Endothelial cell of umbilical vein (primary cell): ENCODE results near the gene AREG. TPM values are rescaled to one million over a fixed set of nuclear protein-coding genes. Genes with fewer than 3 reads are reported as not detected.

Experiments
- BruUV-seq: library from RNA; stranded (reverse); fragments of 400-500 nt; replicated peaks from 2 replicates; lab custom pipeline; 2021; lab: Mats Ljungman, UMichigan
- CTCF ChIA-PET: fragments of 300-600, 350-600 bp; sonication (Branson Sonifier 250); formaldehyde crosslinking; loops from one replicate; lab custom pipeline; 2021; ENCODE audit warnings: antibody characterized with exemption, inconsistent platforms; lab: Charles Lee
- POLR2A ChIA-PET: fragments of 300-600, 350-600 bp; sonication (Branson Sonifier 250); formaldehyde crosslinking; loops from one replicate; lab custom pipeline; 2021; ENCODE audit warnings: antibody characterized with exemption, inconsistent platforms; lab: Charles Lee
- DNase-seq: peaks from one replicate; pipeline ENCODE4 v3.0.0-alpha.2; 2011; ENCODE audit warnings: low read depth, low spot score
- FAIRE-seq: peaks from 2 replicates; lab custom pipeline; 2011; peaks lifted over from hg19 to GRCh38; lab: Jason Lieb, UNC
- H2AFZ ChIP-seq: 2 replicates; pipeline ENCODE4 v1.6.0; 2012; ENCODE audit warnings: low read depth, low read length, control low read depth, inconsistent platforms
- H3K27ac ChIP-seq: 2 replicates; pipeline ENCODE4 v1.5.1; 2011; ENCODE audit warnings: low read depth, mild to moderate bottlenecking, control low read depth, low read length, moderate library complexity; ENCODE audit not compliant: insufficient read depth
- H3K27me3 ChIP-seq, 2 experiments: 2 replicates each; pipeline versions ENCODE4 v1.6.0 to v1.6.1; 2011; ENCODE audit warnings: low read length in 2 of 2, mixed read lengths in 1 of 2; ENCODE audit not compliant: control insufficient read depth in 2 of 2, insufficient read depth in 2 of 2
- H3K36me3 ChIP-seq, 2 experiments: 2 replicates in 1 of 2; 3 replicates in 1 of 2; pipeline ENCODE4 v1.5.1; 2011; ENCODE audit warnings: low read length in 2 of 2, mild to moderate bottlenecking in 1 of 2, moderate library complexity in 1 of 2; ENCODE audit not compliant: control insufficient read depth in 2 of 2, insufficient read depth in 2 of 2; ENCODE audit errors: extremely low read depth in 1 of 2
- H3K4me1 ChIP-seq: 3 replicates; pipeline ENCODE4 v1.5.1; 2011; ENCODE audit warnings: mild to moderate bottlenecking, low read length; ENCODE audit not compliant: control insufficient read depth, insufficient read depth; ENCODE audit errors: extremely low read depth
- H3K4me2 ChIP-seq: 2 replicates; pipeline ENCODE4 v1.6.1; 2011; ENCODE audit warnings: low read length, control low read depth, mixed read lengths; ENCODE audit not compliant: insufficient read depth
- H3K4me3 ChIP-seq, 3 experiments: fragments of 200-600 bp in 1 of 3; sonication (generic), shearing (Covaris generic) in 1 of 3; replicated peaks in 1 of 3; 2 replicates each; pipeline ENCODE4 v1.5.1; 2011 to 2016; ENCODE audit warnings: control low read depth in 3 of 3, low read length in 3 of 3, mild to moderate bottlenecking in 2 of 3, inconsistent platforms in 1 of 3, low read depth in 1 of 3, moderate library complexity in 1 of 3; ENCODE audit not compliant: insufficient read depth in 1 of 3
- H3K79me2 ChIP-seq: 2 replicates; pipeline ENCODE4 v1.6.0; 2012; ENCODE audit warnings: low read length, inconsistent platforms; ENCODE audit not compliant: control insufficient read depth, insufficient read depth
- H3K9ac ChIP-seq: replicated peaks from 2 replicates; pipeline ENCODE3; 2011; ENCODE audit warnings: low read length, control low read depth; ENCODE audit not compliant: insufficient read depth; ENCODE audit errors: extremely low read depth
- H3K9me1 ChIP-seq: replicated peaks from 3 replicates; pipeline ENCODE4 v1.6.0; 2011; ENCODE audit warnings: mild to moderate bottlenecking, low read length; ENCODE audit not compliant: control insufficient read depth, insufficient read depth; ENCODE audit errors: extremely low read depth
- H3K9me3 ChIP-seq: replicated peaks from 2 replicates; pipeline ENCODE4 v1.5.1; 2012; ENCODE audit warnings: low read length, inconsistent platforms; ENCODE audit not compliant: control insufficient read depth, insufficient read depth
- H4K20me1 ChIP-seq: replicated peaks from 2 replicates; pipeline ENCODE3; 2011; ENCODE audit warnings: mild to moderate bottlenecking, low read length; ENCODE audit not compliant: control insufficient read depth, insufficient read depth; ENCODE audit errors: extremely low read depth
- EZH2 ChIP-seq: IDR thresholded peaks from 2 replicates; pipeline ENCODE4 v1.6.1; 2012; ENCODE audit warnings: borderline replicate concordance, low read depth, mild to moderate bottlenecking, moderate library complexity, low read length, inconsistent platforms; ENCODE audit not compliant: severe bottlenecking
- FOS ChIP-seq: IDR thresholded peaks from 2 replicates; pipeline ENCODE4 v1.6.1; 2011; ENCODE audit warnings: mild to moderate bottlenecking, low read length, moderate library complexity, borderline replicate concordance; ENCODE audit not compliant: insufficient read depth
- GATA2 ChIP-seq: IDR thresholded peaks from 2 replicates; pipeline ENCODE4 v1.7.0; 2011; ENCODE audit warnings: low read depth, mild to moderate bottlenecking, moderate library complexity, mixed read lengths, low read length; ENCODE audit not compliant: insufficient read length, insufficient read depth
- JUN ChIP-seq: IDR thresholded peaks from 2 replicates; pipeline ENCODE4 v1.6.1; 2011; ENCODE audit warnings: borderline replicate concordance, low read depth; ENCODE audit not compliant: insufficient read length, insufficient read depth
- MAX ChIP-seq: IDR thresholded peaks from 2 replicates; pipeline ENCODE4 v1.6.1; 2011; ENCODE audit not compliant: insufficient read depth, insufficient read length
- MYC ChIP-seq: IDR thresholded peaks from one replicate; pipeline ENCODE4 v1.6.1; 2011; ENCODE audit warnings: mild to moderate bottlenecking, low read depth, low read length
- POLR2A ChIP-seq: IDR thresholded peaks from 2 replicates; pipeline ENCODE4 v1.6.1; 2012; ENCODE audit warnings: low read depth, mild to moderate bottlenecking, control low read depth, low read length
- POLR2AphosphoS5 ChIP-seq: IDR thresholded peaks from 2 replicates; pipeline ENCODE4 v1.6.1; 2012; ENCODE audit warnings: low read depth, mild to moderate bottlenecking, control low read depth, low read length, moderate library complexity; ENCODE audit not compliant: insufficient read depth
- dilution Hi-C: fragments of 300-500 bp; cut with MboI; formaldehyde crosslinking; loops from one replicate; pipeline ENCODE4 v1.15.0; 2019; ENCODE audit warnings: low sequenced_read_pairs; ENCODE audit not compliant: extremely low pct_ligation_motif_present
- intact Hi-C: fragments of 100-400 bp; cut with micrococcal nuclease; formaldehyde crosslinking; loops from one replicate; pipeline ENCODE4 v1.10.0; 2022
- polyA plus RNA-seq, 4 experiments: library from polyadenylated mRNA; depleted of rRNA in 3 of 4; stranded (reverse) in 3 of 4; unstranded in 1 of 4; fragments of >200 nt; gene quantifications; 2 replicates each; pipeline versions ENCODE4 v1.2.1 to v1.2.3, GENCODE V29; 2011 to 2012; ENCODE audit warnings: missing spikeins in 1 of 4
- total RNA-seq: library from RNA; stranded (reverse); gene quantifications from 2 replicates; pipeline ENCODE4 v1.2.3, GENCODE V29; 2021
- TF ChIP-seq, protein P1 (sequence below), 2 donors: IDR thresholded peaks; 1 replicate in 1 of 2; 2 replicates in 1 of 2; pipeline ENCODE4 v1.5.1; 2011; ENCODE audit warnings: low read length in 2 of 2, mild to moderate bottlenecking in 2 of 2, moderate library complexity in 2 of 2, control low read depth in 1 of 2, inconsistent platforms in 1 of 2, low read depth in 1 of 2; ENCODE audit not compliant: insufficient read depth in 1 of 2; ENCODE audit errors: extremely low read depth in 1 of 2

The AREG gene
- total and polyA plus RNA-seq, 2 donors (not counting 3 experiments of a cell fraction or from before 2014, with no cell fraction given), result 0.17 to 0.55 TPM

GRCh38 chr4:74418063-74418670, 26.8 kb upstream of the AREG start:
- Histone ChIP-seq H3K36me3 (no peaks in the 10 kb centered on the region), H3K9me3 (no peaks in the 10 kb centered on the region), H4K20me1 (no peaks in the 10 kb centered on the region), H3K9me1 (no peaks in the 10 kb centered on the region), H3K4me1 (peaks cover 18% of the 10 kb centered on the region), H3K4me2 (peak overlapping the region; percentile 58), H3K4me3 (no peak overlapping the region), H2AFZ (peak overlapping the region; percentile 59), H3K27me3 (no peaks in the 10 kb centered on the region), H3K79me2 (no peaks in the 10 kb centered on the region), H3K27ac (peak overlapping the region; percentile 58), H3K9ac (no peak overlapping the region)
- FAIRE-seq (peak; percentile 35), DNase-seq (peak; percentile 95)
- TF ChIP-seq POLR2AphosphoS5, result peak; percentile 51
- peak; percentile 92 for TF ChIP-seq FOS
- no peak for TF ChIP-seq POLR2A
- TF ChIP-seq MYC, result no peak
- TF ChIP-seq, protein P1, sequence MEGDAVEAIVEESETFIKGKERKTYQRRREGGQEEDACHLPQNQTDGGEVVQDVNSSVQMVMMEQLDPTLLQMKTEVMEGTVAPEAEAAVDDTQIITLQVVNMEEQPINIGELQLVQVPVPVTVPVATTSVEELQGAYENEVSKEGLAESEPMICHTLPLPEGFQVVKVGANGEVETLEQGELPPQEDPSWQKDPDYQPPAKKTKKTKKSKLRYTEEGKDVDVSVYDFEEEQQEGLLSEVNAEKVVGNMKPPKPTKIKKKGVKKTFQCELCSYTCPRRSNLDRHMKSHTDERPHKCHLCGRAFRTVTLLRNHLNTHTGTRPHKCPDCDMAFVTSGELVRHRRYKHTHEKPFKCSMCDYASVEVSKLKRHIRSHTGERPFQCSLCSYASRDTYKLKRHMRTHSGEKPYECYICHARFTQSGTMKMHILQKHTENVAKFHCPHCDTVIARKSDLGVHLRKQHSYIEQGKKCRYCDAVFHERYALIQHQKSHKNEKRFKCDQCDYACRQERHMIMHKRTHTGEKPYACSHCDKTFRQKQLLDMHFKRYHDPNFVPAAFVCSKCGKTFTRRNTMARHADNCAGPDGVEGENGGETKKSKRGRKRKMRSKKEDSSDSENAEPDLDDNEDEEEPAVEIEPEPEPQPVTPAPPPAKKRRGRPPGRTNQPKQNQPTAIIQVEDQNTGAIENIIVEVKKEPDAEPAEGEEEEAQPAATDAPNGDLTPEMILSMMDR (IDR thresholded peaks at IDR 0.05; ENCODE audit: extremely low read depth in 1 of 2, insufficient read depth in 1 of 2, low read depth in 1 of 2, low read length in 2 of 2), result no peak
- no peak for TF ChIP-seq EZH2
- peak; percentile 34 for TF ChIP-seq GATA2
- peak; percentile 80 for TF ChIP-seq JUN
- TF ChIP-seq MAX, result no peak
- dilution Hi-C loops (no loop called here), intact Hi-C loops (loop anchor here (5.0 kb wide), 2 partner anchors 34 to 204 kb away; no protein-coding TSS in a partner anchor)
- BruUV-seq, result no TSS peak
- ChIA-PET POLR2A (no interaction called here), CTCF (interaction anchor here (0.7 to 1.4 kb wide), 5 partner anchors 23 to 253 kb away, joined by 3 to 5 read pairs (median 3); partner anchors contain the start of gene AREG)
